Astrocyte of the cerebellum (primary cell): ENCODE results near the gene RPS2.

Experiments used
- DNase-seq: peaks from one replicate; pipeline ENCODE4 v3.0.0-alpha.2; 2011; ENCODE audit warnings: low read depth
- H3K4me3 ChIP-seq: 2 replicates; pipeline ENCODE4 v1.5.1; 2011; ENCODE audit warnings: mild to moderate bottlenecking, low read depth, low read length, moderate library complexity
- in situ Hi-C: cut with HindIII; loops from 2 replicates; pipeline ENCODE4 v1.10.0; 2017; ENCODE audit warnings: low sequenced_read_pairs
- TF ChIP-seq, protein P1 (sequence below): IDR thresholded peaks from 2 replicates; pipeline ENCODE4 v1.5.1; 2012; ENCODE audit warnings: low read length, low read depth, moderate library complexity, mild to moderate bottlenecking; ENCODE audit errors: missing control alignments

The RPS2 gene

DNA sequence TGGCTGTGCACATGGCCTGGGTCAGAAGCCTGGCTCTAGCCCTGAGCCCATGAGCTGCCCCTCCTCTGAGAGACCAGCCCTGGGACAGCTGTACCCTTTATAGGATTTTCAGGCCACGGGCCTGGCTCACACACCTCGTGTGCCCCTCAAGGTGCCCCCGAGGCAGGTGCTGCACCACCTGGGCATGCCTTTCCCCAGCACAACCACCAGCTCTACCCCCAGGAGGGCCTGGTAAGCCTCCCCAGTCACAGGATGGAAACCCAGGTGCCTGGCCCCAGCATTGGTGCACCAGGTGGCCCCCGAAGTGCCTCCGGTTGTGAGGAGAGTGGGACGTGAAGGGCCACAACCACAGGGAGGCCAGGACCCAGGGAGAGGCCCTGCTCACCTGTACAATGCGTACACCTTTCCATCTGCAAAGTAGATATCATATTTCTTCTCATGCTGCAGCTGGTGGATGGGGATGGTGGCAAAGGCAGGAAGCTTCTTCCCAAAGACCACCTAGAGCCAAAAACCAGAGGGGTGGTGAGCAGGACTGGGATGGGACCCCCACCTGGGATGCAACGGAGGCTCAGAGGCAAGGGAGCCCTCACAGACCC, 38.7 kb upstream of the RPS2 start:
- no peak for DNase-seq
- in situ Hi-C loops = no loop called here
- TF ChIP-seq, protein P1, sequence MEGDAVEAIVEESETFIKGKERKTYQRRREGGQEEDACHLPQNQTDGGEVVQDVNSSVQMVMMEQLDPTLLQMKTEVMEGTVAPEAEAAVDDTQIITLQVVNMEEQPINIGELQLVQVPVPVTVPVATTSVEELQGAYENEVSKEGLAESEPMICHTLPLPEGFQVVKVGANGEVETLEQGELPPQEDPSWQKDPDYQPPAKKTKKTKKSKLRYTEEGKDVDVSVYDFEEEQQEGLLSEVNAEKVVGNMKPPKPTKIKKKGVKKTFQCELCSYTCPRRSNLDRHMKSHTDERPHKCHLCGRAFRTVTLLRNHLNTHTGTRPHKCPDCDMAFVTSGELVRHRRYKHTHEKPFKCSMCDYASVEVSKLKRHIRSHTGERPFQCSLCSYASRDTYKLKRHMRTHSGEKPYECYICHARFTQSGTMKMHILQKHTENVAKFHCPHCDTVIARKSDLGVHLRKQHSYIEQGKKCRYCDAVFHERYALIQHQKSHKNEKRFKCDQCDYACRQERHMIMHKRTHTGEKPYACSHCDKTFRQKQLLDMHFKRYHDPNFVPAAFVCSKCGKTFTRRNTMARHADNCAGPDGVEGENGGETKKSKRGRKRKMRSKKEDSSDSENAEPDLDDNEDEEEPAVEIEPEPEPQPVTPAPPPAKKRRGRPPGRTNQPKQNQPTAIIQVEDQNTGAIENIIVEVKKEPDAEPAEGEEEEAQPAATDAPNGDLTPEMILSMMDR = no peak
- no peak overlapping the region for H3K4me3 ChIP-seq

- TF ChIP-seq, protein P1 = no peak
- no peak overlapping the region for H3K4me3 ChIP-seq
- in situ Hi-C loops = no loop called here
- DNase-seq = no peak
These were observed 38.0 kb upstream of the RPS2 start for GRCh38 chr16:2002406-2003230.

DNA sequence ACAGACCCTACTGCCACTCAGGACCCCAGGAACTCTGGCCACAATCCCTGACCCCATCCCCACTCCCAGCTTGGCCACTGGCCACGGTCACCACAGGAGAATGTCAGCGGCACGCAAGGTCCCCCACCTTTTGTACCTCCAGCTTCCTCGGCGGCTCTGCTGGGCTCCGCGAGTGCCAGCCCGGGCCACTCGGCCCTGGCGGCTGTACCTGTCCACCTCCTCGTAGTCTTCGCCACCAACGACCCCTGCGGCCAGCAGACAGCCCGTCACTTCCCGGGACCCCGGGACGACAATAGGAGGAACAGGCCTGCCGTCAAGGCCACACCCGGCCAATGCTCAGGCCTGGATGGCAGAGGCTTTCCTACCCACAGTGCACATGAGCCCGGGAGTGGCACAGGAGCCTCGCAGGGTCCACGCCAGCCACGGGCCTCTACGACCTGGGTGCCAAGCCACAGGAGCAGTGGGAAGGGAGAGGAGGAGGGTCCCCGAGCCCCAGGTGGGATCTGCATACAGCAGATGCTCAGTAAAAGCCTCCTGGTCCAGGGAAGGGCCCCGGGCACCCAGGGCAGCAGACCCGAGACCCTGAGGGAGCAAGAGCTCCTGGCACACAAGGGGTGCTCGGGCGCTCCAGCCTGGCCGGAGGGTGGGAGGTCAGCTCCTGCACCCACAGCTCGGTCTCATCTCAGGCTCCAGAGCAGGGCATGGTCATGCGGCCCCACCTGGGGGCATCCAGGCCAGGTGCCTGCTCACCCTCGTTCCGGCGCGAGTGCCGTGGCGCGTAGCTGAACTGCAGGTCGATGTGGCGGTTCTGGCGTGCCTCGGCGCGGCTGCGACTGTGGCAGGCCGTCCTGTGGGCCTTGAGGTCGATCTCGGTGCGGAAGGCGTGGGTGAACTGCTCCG, 37.1 kb upstream of the RPS2 start:
- TF ChIP-seq, protein P1 = no peak
- no peak overlapping the region for H3K4me3 ChIP-seq

DNA sequence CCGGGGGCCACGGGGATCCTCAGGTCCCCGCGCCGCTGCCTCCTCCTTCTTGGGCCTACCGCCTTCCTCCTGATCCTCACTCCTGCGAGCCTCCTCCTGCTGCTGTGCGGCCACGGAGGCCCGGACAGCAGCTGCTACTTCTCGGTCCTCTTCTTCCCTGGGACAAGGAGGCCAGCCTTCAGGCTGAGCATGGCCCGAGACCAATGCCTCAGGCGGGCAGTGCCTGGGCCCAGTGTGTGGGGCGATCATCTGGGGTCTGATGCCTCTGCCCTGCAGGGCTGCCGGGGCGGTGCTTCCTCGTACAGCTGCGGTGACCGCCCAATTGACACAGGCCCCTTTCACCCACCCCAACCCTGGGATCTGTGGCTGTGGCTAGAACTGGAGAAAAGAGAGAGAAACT, 36.4 kb upstream of the RPS2 start:
- TF ChIP-seq, protein P1 = no peak
- H3K4me3 ChIP-seq = no peak overlapping the region
- DNase-seq = no peak
- in situ Hi-C loops = no loop called here

More for the DNA sequence above, 37.1 kb upstream of the RPS2 start:
- in situ Hi-C loops = no loop called here
- no peak for DNase-seq

DNA sequence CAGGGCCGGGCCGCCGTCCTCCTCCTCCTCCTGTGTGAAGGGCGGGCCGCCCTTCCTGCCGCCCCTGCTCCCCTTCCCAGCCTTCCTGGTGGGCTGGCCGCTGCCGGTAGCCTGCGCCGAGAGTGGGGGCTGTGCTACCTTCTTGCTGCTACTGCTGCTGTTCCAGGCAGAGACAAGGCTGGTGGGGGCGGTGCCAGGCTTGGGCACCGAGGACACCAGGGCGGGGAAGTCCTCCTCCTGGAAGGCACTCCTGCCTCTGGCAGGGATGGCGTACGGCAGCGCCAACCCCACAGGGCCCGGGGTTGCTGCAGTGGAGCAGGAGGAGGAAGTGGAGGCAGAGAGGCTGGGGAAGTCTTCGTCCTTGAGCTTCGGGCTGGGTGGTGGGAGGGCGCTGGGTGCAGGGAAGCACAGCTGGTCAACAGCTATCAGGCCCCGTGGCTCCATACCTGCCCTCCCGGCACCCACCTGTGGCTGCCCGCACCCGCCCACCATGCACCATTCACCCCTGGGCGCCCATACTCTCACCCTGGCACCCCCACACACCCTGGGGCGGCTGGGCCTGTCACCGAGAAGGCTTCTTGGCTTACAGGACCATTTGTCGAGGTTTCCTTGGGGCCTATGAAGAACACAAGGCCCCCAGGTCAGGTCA, 35.4 kb upstream of the RPS2 start:
- no peak for DNase-seq
- H3K4me3 ChIP-seq = no peak overlapping the region
- TF ChIP-seq, protein P1 = no peak
- in situ Hi-C loops = no loop called here
